Mesenchymal stem cell (in vitro differentiated cells and primary cell): Measurements from ENCODE around the gene ZG16B.

ENCODE experiments used
- DNase-seq: peaks from one replicate; pipeline ENCODE4 v3.0.0-alpha.2; 2013
- H2AFZ ChIP-seq: one replicate; pipeline ENCODE4 v1.6.1; 2013; ENCODE audit warnings: low read depth, mild to moderate bottlenecking, control low read depth, inconsistent platforms, low read length, moderate library complexity
- H2AK5ac ChIP-seq: 2 replicates; pipeline ENCODE4 v1.6.1; 2013; ENCODE audit warnings: low read length, moderate library complexity, mild to moderate bottlenecking, inconsistent platforms; ENCODE audit not compliant: severe bottlenecking
- H2BK120ac ChIP-seq: one replicate; pipeline ENCODE4 v1.6.1; 2013; ENCODE audit warnings: low read depth, mild to moderate bottlenecking, inconsistent platforms, low read length, moderate library complexity
- H2BK12ac ChIP-seq, 2 experiments: one replicate each; pipeline ENCODE4 v1.6.1; 2013; ENCODE audit warnings: inconsistent platforms in 2 of 2, low read length in 2 of 2, mild to moderate bottlenecking in 2 of 2, moderate library complexity in 2 of 2, control low read depth in 1 of 2
- H2BK15ac ChIP-seq: one replicate; pipeline ENCODE4 v1.6.1; 2013; ENCODE audit warnings: mild to moderate bottlenecking, low read depth, inconsistent platforms; ENCODE audit not compliant: poor library complexity, severe bottlenecking
- H2BK5ac ChIP-seq: 2 replicates; pipeline ENCODE4 v1.6.1; 2013; ENCODE audit warnings: low read depth, mild to moderate bottlenecking, low read length, control low read depth, inconsistent platforms; ENCODE audit not compliant: poor library complexity, severe bottlenecking
- H3K14ac ChIP-seq, 2 experiments: one replicate each; pipeline ENCODE4 v1.6.1; 2013; ENCODE audit warnings: inconsistent platforms in 2 of 2, low read length in 2 of 2, control low read depth in 1 of 2, mild to moderate bottlenecking in 1 of 2, moderate library complexity in 1 of 2
- H3K18ac ChIP-seq, 2 experiments: one replicate each; pipeline ENCODE4 v1.6.1; 2013; ENCODE audit warnings: inconsistent platforms in 2 of 2, low read length in 2 of 2, control low read depth in 1 of 2, low read depth in 1 of 2, mild to moderate bottlenecking in 1 of 2
- H3K23ac ChIP-seq, 2 experiments: one replicate each; pipeline ENCODE4 v1.6.1; 2013; ENCODE audit warnings: inconsistent platforms in 2 of 2, low read length in 2 of 2, mild to moderate bottlenecking in 2 of 2, moderate library complexity in 2 of 2, control low read depth in 1 of 2
- H3K27ac ChIP-seq: 2 replicates; pipeline ENCODE4 v1.5.1; 2013; ENCODE audit warnings: mild to moderate bottlenecking, moderate library complexity, low read length, control low read depth, inconsistent platforms; ENCODE audit not compliant: poor library complexity, severe bottlenecking
- H3K27me3 ChIP-seq, 2 experiments: 2 replicates each; pipeline versions ENCODE4 v1.6.1 to v1.7.0; 2013; ENCODE audit warnings: low read length in 2 of 2, mild to moderate bottlenecking in 2 of 2, moderate library complexity in 2 of 2, control low read depth in 1 of 2, inconsistent platforms in 1 of 2; ENCODE audit not compliant: control insufficient read depth in 1 of 2, insufficient read depth in 1 of 2
- H3K36me3 ChIP-seq, 2 experiments: 2 replicates each; pipeline versions ENCODE4 v1.6.1 to v1.7.0; 2013; ENCODE audit warnings: low read length in 2 of 2, control low read depth in 1 of 2, inconsistent platforms in 1 of 2, low read depth in 1 of 2, mild to moderate bottlenecking in 1 of 2; ENCODE audit not compliant: insufficient read depth in 2 of 2, control insufficient read depth in 1 of 2
- H3K4ac ChIP-seq, 2 experiments: one replicate each; pipeline ENCODE4 v1.6.1; 2013; ENCODE audit warnings: inconsistent platforms in 2 of 2, low read length in 2 of 2, mild to moderate bottlenecking in 2 of 2, moderate library complexity in 2 of 2, control low read depth in 1 of 2, low read depth in 1 of 2
- H3K4me1 ChIP-seq: 2 replicates; pipeline ENCODE4 v1.6.1; 2013; ENCODE audit warnings: low read depth, low read length, control low read depth; ENCODE audit not compliant: control insufficient read depth, insufficient read depth
- H3K4me2 ChIP-seq: 2 replicates; pipeline ENCODE4 v1.6.1; 2013; ENCODE audit warnings: low read length, mild to moderate bottlenecking, inconsistent platforms; ENCODE audit not compliant: poor library complexity, severe bottlenecking
- H3K4me3 ChIP-seq, 2 experiments: 2 replicates each; pipeline versions ENCODE4 v1.5.1 to v1.7.0; 2013; ENCODE audit warnings: low read length in 2 of 2, mild to moderate bottlenecking in 2 of 2, control low read depth in 1 of 2, low read depth in 1 of 2; ENCODE audit not compliant: insufficient read depth in 1 of 2
- H3K79me1 ChIP-seq: replicated peaks from 2 replicates; pipeline ENCODE4 v1.6.1; 2013; ENCODE audit warnings: mild to moderate bottlenecking, control low read depth, low read length, inconsistent platforms; ENCODE audit not compliant: poor library complexity, severe bottlenecking
- H3K9ac ChIP-seq: 2 replicates; pipeline ENCODE4 v1.7.0; 2013; ENCODE audit warnings: mild to moderate bottlenecking, low read length, moderate library complexity
- H3K9me3 ChIP-seq: 2 replicates; pipeline ENCODE4 v1.7.0; 2013; ENCODE audit warnings: mild to moderate bottlenecking, low read length; ENCODE audit not compliant: control insufficient read depth
- H4K8ac ChIP-seq: one replicate; pipeline ENCODE4 v1.6.1; 2013; ENCODE audit warnings: inconsistent platforms, mild to moderate bottlenecking, low read length, moderate library complexity
- H4K91ac ChIP-seq: one replicate; pipeline ENCODE4 v1.6.1; 2013; ENCODE audit warnings: mild to moderate bottlenecking, low read length, inconsistent platforms
- WGBS: methylation state at CpG from one replicate; pipeline ENCODE4 v1.1.7; 2013; ENCODE audit warnings: mixed read lengths; 5-methylcytosine and 5-hydroxymethylcytosine counted together

Gene ZG16B

GRCh38 chr16:2866431-2866830 lies 36.3 kb downstream of the ZG16B start:
- no peak overlapping the region for H2AFZ ChIP-seq
- peaks cover 0 to 12% of the 10 kb centered on the region in 2 experiments for H3K27me3 ChIP-seq
- WGBS: 63% methylated on average over 3 of the region's 4 CpGs
- no peak overlapping the region for H3K4ac ChIP-seq
- no peak overlapping the region for H2BK5ac ChIP-seq
- no peak overlapping the region for H2BK12ac ChIP-seq
- H4K91ac ChIP-seq: no peak overlapping the region
- no peaks in the 10 kb centered on the region for H3K36me3 ChIP-seq
- H2AK5ac ChIP-seq: no peak overlapping the region
- no peak overlapping the region for H4K8ac ChIP-seq
- H3K9ac ChIP-seq: no peak overlapping the region
- H3K18ac ChIP-seq: no peak overlapping the region
- H3K4me1 ChIP-seq: peaks cover 3% of the 10 kb centered on the region
- no peak overlapping the region for H2BK120ac ChIP-seq
- no peaks in the 10 kb centered on the region for H3K9me3 ChIP-seq
- no peak overlapping the region for H3K4me2 ChIP-seq
- no peak overlapping the region for H2BK15ac ChIP-seq
- no peaks in the 10 kb centered on the region for H3K79me1 ChIP-seq
- DNase-seq: no peak
- no peak overlapping the region for H3K14ac ChIP-seq
- no peak overlapping the region for H3K23ac ChIP-seq
- no peak overlapping the region for H3K27ac ChIP-seq
- H3K4me3 ChIP-seq: no peak overlapping the region

DNA sequence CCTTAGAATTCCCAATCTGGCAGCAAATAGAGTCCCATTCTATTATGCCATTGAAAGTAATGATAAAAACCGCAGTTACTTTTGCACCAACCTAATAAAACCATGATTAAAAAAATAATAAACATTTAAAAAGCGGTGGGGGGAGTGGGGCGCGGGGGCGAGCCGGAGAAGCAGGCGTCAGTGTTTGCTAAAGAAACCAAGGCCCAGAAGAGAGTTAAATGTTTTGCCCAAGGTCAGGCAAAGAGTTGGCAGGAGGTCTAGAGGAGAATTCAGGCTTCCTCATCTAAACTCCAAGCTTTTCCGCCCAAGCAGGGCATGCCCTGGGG lies 37.5 kb downstream of the ZG16B start:
- Histone ChIP-seq H4K91ac (peak overlapping the region; percentile 64), H3K27me3 (peaks cover 0 to 12% of the 10 kb centered on the region in 2 experiments), H3K4me1 (peaks cover 3% of the 10 kb centered on the region), H3K14ac (no peak overlapping the region), H3K9ac (peak overlapping the region; percentile 91), H4K8ac (peak overlapping the region; percentile 100), H3K18ac (peak overlapping the region; percentile 95 to 100), H2BK12ac (no peak overlapping the region), H2BK15ac (peak overlapping the region; percentile 82), H3K27ac (peak overlapping the region; percentile 87), H3K4me2 (peak overlapping the region; percentile 86), H2AK5ac (peak overlapping the region; percentile 88), H2AFZ (peak overlapping the region; percentile 97), H3K36me3 (no peaks in the 10 kb centered on the region), H3K79me1 (no peaks in the 10 kb centered on the region), H3K23ac (no peak overlapping the region), H2BK5ac (peak overlapping the region; percentile 54), H3K4me3 (peak overlapping the region; percentile 75 to 80), H2BK120ac (no peak overlapping the region), H3K9me3 (no peaks in the 10 kb centered on the region), H3K4ac (peak overlapping the region; percentile 86 to 95)
- 82% methylated on average over 6 of the region's 8 CpGs for WGBS
- DNase-seq: no peak

DNA sequence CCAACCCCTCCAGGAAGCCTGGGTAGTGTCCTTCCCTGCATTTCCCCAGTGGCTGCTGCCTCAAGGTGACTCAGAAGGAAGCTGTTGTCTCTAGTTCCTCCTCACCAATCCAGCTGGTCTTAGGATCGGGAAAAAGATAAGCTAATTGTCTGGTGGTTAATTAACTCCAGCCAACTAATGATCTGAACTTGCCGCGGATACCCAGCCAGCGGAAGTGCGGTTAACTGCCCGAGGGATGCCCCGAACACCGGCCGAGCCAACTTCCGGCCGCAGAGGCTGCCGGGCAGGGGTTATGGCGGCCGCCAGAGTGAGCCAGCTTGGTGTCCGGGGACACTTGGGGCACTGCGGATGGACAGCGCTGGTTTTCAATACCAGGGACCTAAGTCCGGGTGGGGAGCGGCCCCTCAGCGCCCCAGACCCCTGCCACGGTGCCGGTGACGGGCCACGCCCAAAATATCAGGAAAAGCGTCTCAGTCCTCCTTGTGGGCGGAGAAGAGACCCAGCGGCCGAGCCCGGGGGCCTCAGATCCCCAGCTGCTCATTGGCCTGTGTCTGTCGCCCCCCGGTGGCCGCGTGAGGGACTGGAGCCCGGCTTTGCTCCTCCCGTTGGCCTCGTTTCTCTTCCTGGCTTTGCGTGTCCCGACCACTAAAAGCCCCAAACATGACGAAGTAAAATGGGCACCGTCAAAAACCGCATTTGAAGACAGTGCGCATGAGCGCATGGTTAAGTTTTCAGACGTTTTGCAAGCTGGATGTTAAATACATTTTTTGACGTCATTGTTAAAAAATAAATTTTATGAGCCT lies 38.1 kb downstream of the ZG16B start:
- H3K4me3 ChIP-seq: peak overlapping the region; percentile 75 to 80
- no peak overlapping the region for H2BK12ac ChIP-seq
- no peaks in the 10 kb centered on the region for H3K9me3 ChIP-seq
- peak overlapping the region; percentile 99 for H4K91ac ChIP-seq
- no peak overlapping the region for H3K14ac ChIP-seq
- H2AK5ac ChIP-seq: peak overlapping the region; percentile 88
- H3K79me1 ChIP-seq: no peaks in the 10 kb centered on the region
- H3K36me3 ChIP-seq: no peaks in the 10 kb centered on the region
- H3K4me1 ChIP-seq: peaks cover 3% of the 10 kb centered on the region
- peak overlapping the region; percentile 97 for H2AFZ ChIP-seq
- H2BK15ac ChIP-seq: peak overlapping the region; percentile 99
- peak overlapping the region; percentile 86 to 95 for H3K4ac ChIP-seq
- peak overlapping the region; percentile 87 for H3K27ac ChIP-seq
- peak overlapping the region; percentile 54 for H2BK5ac ChIP-seq
- H3K23ac ChIP-seq: no peak overlapping the region
- peak overlapping the region; percentile 91 for H3K9ac ChIP-seq
- H3K4me2 ChIP-seq: peak overlapping the region; percentile 86
- peak overlapping the region; percentile 95 to 100 for H3K18ac ChIP-seq
- peaks cover 0 to 12% of the 10 kb centered on the region in 2 experiments for H3K27me3 ChIP-seq
- H4K8ac ChIP-seq: peak overlapping the region; percentile 100
- peak; percentile 97 for DNase-seq
- WGBS: under 1% methylated on average over 38 of the region's 45 CpGs
- no peak overlapping the region for H2BK120ac ChIP-seq

GRCh38 chr16:2871926-2872325 lies 41.8 kb downstream of the ZG16B start:
- Histone ChIP-seq H4K91ac (no peak overlapping the region), H3K4me3 (no peak overlapping the region), H2AFZ (no peak overlapping the region), H3K27me3 (peaks cover 0 to 7% of the 10 kb centered on the region in 2 experiments), H2BK12ac (no peak overlapping the region), H3K4ac (no peak overlapping the region), H2BK120ac (no peak overlapping the region), H3K4me2 (no peak overlapping the region), H3K27ac (no peak overlapping the region), H2BK15ac (no peak overlapping the region), H3K79me1 (no peaks in the 10 kb centered on the region), H3K9me3 (no peaks in the 10 kb centered on the region), H3K9ac (no peak overlapping the region), H2BK5ac (no peak overlapping the region), H4K8ac (no peak overlapping the region), H3K36me3 (no peaks in the 10 kb centered on the region), H2AK5ac (no peak overlapping the region), H3K14ac (no peak overlapping the region), H3K23ac (no peak overlapping the region), H3K18ac (no peak overlapping the region), H3K4me1 (peaks cover 5% of the 10 kb centered on the region)
- no peak for DNase-seq
- WGBS: 82% methylated on average over 6 of the region's 6 CpGs
